Upper lobe of left lung (tissue), 6 donors: ENCODE results near the gene KCNT1. TPM values are rescaled to one million over a fixed set of nuclear protein-coding genes. Genes with fewer than 3 reads are reported as not detected.

Source experiments
- ATAC-seq, 2 donors: fragments of 200-7000 bp; cut with Tn5 transposase; one replicate each; pipeline ENCODE4 v1.9.1; 2022; ENCODE audit warnings: mild to moderate bottlenecking in 2 of 2, moderate library complexity in 2 of 2; ENCODE audit not compliant: low FRiP score in 2 of 2
- DNase-seq, 2 donors: peaks; one replicate each; pipeline ENCODE4 v3.0.0-alpha.2; 2019 to 2020
- H3K27ac ChIP-seq, 4 donors: fragments of 200-600 bp; sonication (generic); one replicate each; pipeline ENCODE4 v1.5.1; 2016 to 2019
- H3K27me3 ChIP-seq, 4 donors: fragments of 200-600 bp; sonication (generic); one replicate each; pipeline ENCODE4 v1.5.1; 2017 to 2019
- H3K36me3 ChIP-seq, 4 donors: fragments of 200-600 bp; sonication (generic); one replicate each; pipeline ENCODE4 v1.5.1; 2016 to 2019
- H3K4me1 ChIP-seq, 4 donors: fragments of 200-600 bp; sonication (generic); one replicate each; pipeline ENCODE4 v1.5.1; 2018 to 2019
- H3K4me3 ChIP-seq, 4 donors: fragments of 200-600 bp; sonication (generic); one replicate each; pipeline ENCODE4 v1.5.1; 2017 to 2019; ENCODE audit warnings: mild to moderate bottlenecking in 2 of 4, moderate library complexity in 1 of 4
- H3K9me3 ChIP-seq, 4 donors: fragments of 200-600 bp; sonication (generic); one replicate each; pipeline ENCODE4 v1.5.1; 2018 to 2019
- CTCF ChIP-seq, 6 experiments: fragments of 450-650 bp in 4 of 6; fragments of 200-600 bp in 2 of 6; sonication (generic) in 2 of 6; IDR thresholded peaks; one replicate each; pipeline ENCODE4 v1.5.1; 2016 to 2019; ENCODE audit warnings: antibody characterized with exemption in 6 of 6
- EP300 ChIP-seq, 4 donors: sonication (generic); formaldehyde crosslinking; IDR thresholded peaks; one replicate each; pipeline ENCODE4 v1.5.1; 2017; ENCODE audit warnings: antibody characterized with exemption in 4 of 4, control low read depth in 2 of 4
- POLR2A ChIP-seq, 4 donors: fragments of 450-650 bp; IDR thresholded peaks; one replicate each; pipeline ENCODE4 v1.5.1; 2016 to 2017; ENCODE audit warnings: antibody characterized with exemption in 4 of 4, mild to moderate bottlenecking in 2 of 4
- POLR2AphosphoS5 ChIP-seq, 2 donors: sonication (generic); formaldehyde crosslinking; IDR thresholded peaks; one replicate each; pipeline ENCODE4 v1.5.1; 2017; ENCODE audit warnings: antibody characterized with exemption in 2 of 2
- WGBS, 2 donors: methylation state at CpG; one replicate each; pipeline ENCODE4 v1.1.5; 2017 to 2018; 5-methylcytosine and 5-hydroxymethylcytosine counted together
- total RNA-seq, 6 donors: library from RNA; depleted of rRNA in 4 of 6; stranded (reverse); fragments of >200 nt in 4 of 6; gene quantifications; one replicate each; pipeline versions ENCODE4 v1.1.0 to v1.2.1, GENCODE V29; 2016 to 2021
- donor health status: DM: no; HTN: no; CAD: no; lungs with moderate emphysema.
- donor health status: DM: no; HTN: yes; CAD: no; lungs with severe emphysema.

Gene KCNT1
- total RNA-seq, 6 donors from 2014 or later: 0.11 to 1.0 (median 0.31) TPM; not detected in 2

GRCh38 chr9:135749171-135750045 is 47.4 kb downstream of the KCNT1 start:
- no peak for TF ChIP-seq POLR2A (IDR thresholded peaks at IDR 0.05)
- TF ChIP-seq CTCF (IDR thresholded peaks at IDR 0.05): no peak
- TF ChIP-seq POLR2AphosphoS5 (IDR thresholded peaks at IDR 0.05): no peak
- TF ChIP-seq EP300 (IDR thresholded peaks at IDR 0.05): no peak
- no peak for ATAC-seq
- H3K9me3 ChIP-seq: no peaks in the 10 kb centered on the region
- no peaks in the 10 kb centered on the region for H3K4me1 ChIP-seq
- DNase-seq: peak in 1 of 2 donors; percentile 61
- no peaks in the 10 kb centered on the region for H3K36me3 ChIP-seq
- H3K27me3 ChIP-seq: no peaks in the 10 kb centered on the region
- WGBS, 2 donors: 89% methylated on average over 5 to 24 of the region's 28 CpGs
- H3K4me3 ChIP-seq: no peak overlapping the region
- H3K27ac ChIP-seq: no peak overlapping the region

- DNase-seq: peak in 1 of 2 donors; percentile 77
- H3K4me1 ChIP-seq: no peaks in the 10 kb centered on the region
- no peaks in the 10 kb centered on the region for H3K36me3 ChIP-seq
- WGBS, 2 donors: 84% methylated on average over 22 of the region's 22 CpGs; no CpG with 5 or more reads in 1 of the 2 donors
- TF ChIP-seq CTCF (IDR thresholded peaks at IDR 0.05): no peak
- no peak for TF ChIP-seq POLR2A (IDR thresholded peaks at IDR 0.05)
- TF ChIP-seq POLR2AphosphoS5 (IDR thresholded peaks at IDR 0.05): no peak
- TF ChIP-seq EP300 (IDR thresholded peaks at IDR 0.05): no peak
- no peaks in the 10 kb centered on the region for H3K27me3 ChIP-seq
- no peak overlapping the region for H3K4me3 ChIP-seq
- ATAC-seq: no peak
- H3K9me3 ChIP-seq: no peaks in the 10 kb centered on the region
- no peak overlapping the region for H3K27ac ChIP-seq
These were observed 48.8 kb downstream of the KCNT1 start for GRCh38 chr9:135750786-135751185.

DNA sequence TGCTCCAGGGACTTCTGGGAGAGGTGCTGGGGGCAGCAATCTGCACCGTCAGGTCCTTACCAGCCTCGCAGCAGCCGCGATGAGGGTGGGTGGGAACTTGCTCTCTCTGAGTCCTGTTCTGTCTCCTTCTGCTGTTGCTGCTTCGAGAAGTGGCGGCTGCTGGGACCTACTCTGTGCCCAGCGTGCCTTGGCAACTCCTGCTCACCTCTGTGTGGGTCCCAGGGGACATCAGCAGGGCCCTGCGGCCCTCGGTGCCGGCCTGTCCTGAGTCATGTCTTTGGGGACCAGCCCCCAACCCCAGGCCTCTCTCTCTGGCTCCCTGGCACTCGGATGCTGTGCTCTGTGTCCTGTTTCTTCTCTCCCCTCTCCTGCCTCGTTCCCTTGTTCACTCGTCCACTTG is 49.5 kb downstream of the KCNT1 start:
- H3K4me3 ChIP-seq: no peak overlapping the region
- WGBS, 2 donors: 54 to 67% methylated on average over 13 of the region's 13 CpGs
- ATAC-seq (no peak), DNase-seq (peak in 1 of 2 donors; percentile 65)
- H3K36me3 ChIP-seq: no peaks in the 10 kb centered on the region
- no peaks in the 10 kb centered on the region for H3K4me1 ChIP-seq
- no peak overlapping the region for H3K27ac ChIP-seq
- no peaks in the 10 kb centered on the region for H3K9me3 ChIP-seq
- no peak for TF ChIP-seq EP300 (IDR thresholded peaks at IDR 0.05)
- TF ChIP-seq POLR2A (IDR thresholded peaks at IDR 0.05): no peak
- no peak for TF ChIP-seq CTCF (IDR thresholded peaks at IDR 0.05)
- no peak for TF ChIP-seq POLR2AphosphoS5 (IDR thresholded peaks at IDR 0.05)
- no peaks in the 10 kb centered on the region for H3K27me3 ChIP-seq

DNA sequence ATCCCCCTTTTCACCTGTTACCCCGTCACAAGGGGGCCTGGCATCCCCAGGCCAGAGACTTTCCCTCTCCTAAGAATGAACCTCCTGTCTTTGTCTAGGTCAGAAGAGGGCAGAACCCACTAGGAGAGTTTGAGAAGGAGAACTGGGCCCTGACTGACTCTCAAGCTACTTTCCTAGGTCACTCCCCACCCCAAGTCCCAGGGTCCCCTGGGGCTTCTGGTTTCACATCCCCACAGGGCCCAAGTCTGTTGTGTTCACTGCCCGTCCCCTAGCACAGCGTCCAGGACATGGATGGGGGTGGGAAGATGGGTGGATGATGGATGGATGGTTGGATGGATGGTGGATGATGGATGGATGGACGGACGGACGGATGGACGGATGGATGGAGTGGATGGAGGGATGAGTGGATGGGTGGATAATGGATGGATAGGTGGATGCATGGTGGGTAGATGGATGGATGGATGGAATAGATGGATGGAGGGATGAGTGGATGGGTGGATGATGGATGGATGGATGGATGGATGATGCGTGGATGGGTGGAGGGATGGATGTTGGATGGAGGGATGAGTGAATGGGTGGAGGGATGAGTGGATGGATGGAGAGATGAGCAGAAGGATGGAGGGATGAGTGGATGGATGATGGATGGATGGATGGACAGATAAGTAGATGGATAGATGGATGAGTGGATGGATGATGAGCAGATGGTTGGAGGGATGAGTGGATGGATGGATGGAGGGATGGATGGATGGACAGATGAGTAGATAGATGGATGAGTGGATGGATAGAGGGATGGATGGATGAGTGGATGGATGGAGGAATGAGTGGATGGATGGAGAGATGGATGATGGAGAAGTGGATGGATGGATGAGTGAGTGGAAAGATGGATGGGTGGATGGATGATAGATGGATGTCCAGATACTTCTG is 50.6 kb downstream of the KCNT1 start:
- Histone ChIP-seq H3K27me3 (no peaks in the 10 kb centered on the region), H3K27ac (no peak overlapping the region), H3K9me3 (no peaks in the 10 kb centered on the region), H3K36me3 (no peaks in the 10 kb centered on the region), H3K4me3 (no peak overlapping the region), H3K4me1 (no peaks in the 10 kb centered on the region)
- no peak for TF ChIP-seq CTCF (IDR thresholded peaks at IDR 0.05)
- no peak for TF ChIP-seq POLR2AphosphoS5 (IDR thresholded peaks at IDR 0.05)
- no peak for TF ChIP-seq EP300 (IDR thresholded peaks at IDR 0.05)
- no peak for TF ChIP-seq POLR2A (IDR thresholded peaks at IDR 0.05)
- DNase-seq (no peak), ATAC-seq (no peak)
- 90 to 92% methylated on average over 8 of the region's 8 CpGs for WGBS, 2 donors
